Measurements from ENCODE around the gene CTCF. TPM values are rescaled to one million over a fixed set of nuclear protein-coding genes. Genes with fewer than 3 reads are reported as not detected.

The CTCF gene
- total and polyA plus RNA-seq, 2 donors (not counting 3 experiments of a cell fraction or from before 2014, with no cell fraction given), result 20.7 to 40.0 TPM

GRCh38 chr16:67535201-67535600, 27.1 kb upstream of the CTCF start:
- TF ChIP-seq POLR2A (IDR thresholded peaks at IDR 0.05; ENCODE audit: low read depth, low read length) (no peak), JUN (IDR thresholded peaks at IDR 0.05; ENCODE audit: borderline replicate concordance, insufficient read depth, insufficient read length, low read depth) (no peak), MYC (IDR thresholded peaks at IDR 0.05; ENCODE audit: low read depth, low read length) (no peak), POLR2AphosphoS5 (IDR thresholded peaks at IDR 0.05; ENCODE audit: insufficient read depth, low read depth, low read length) (no peak), GATA2 (IDR thresholded peaks at IDR 0.05; ENCODE audit: insufficient read depth, insufficient read length, low read depth, low read length) (no peak), CTCF (IDR thresholded peaks at IDR 0.05; ENCODE audit: extremely low read depth in 1 of 2, insufficient read depth in 1 of 2, low read depth in 1 of 2, low read length in 2 of 2) (no peak), FOS (IDR thresholded peaks at IDR 0.05; ENCODE audit: borderline replicate concordance, insufficient read depth, low read length) (no peak), MAX (IDR thresholded peaks at IDR 0.05; ENCODE audit: insufficient read depth, insufficient read length) (no peak), EZH2 (IDR thresholded peaks at IDR 0.05; ENCODE audit: borderline replicate concordance, low read depth, low read length, severe bottlenecking) (no peak)
- Histone ChIP-seq H3K9ac (replicated peaks; ENCODE audit: extremely low read depth, insufficient read depth, low read length) (no peak overlapping the region), H3K4me2 (ENCODE audit: insufficient read depth, low read length) (no peak overlapping the region), H3K27me3 (ENCODE audit: control insufficient read depth in 2 of 2, insufficient read depth in 2 of 2, low read length in 2 of 2) (no peaks in the 10 kb centered on the region), H3K4me3 (replicated peaks in 1 of 3; ENCODE audit: insufficient read depth in 1 of 3, low read depth in 1 of 3, low read length in 3 of 3) (no peak overlapping the region), H2AFZ (ENCODE audit: low read depth, low read length) (no peak overlapping the region), H3K27ac (ENCODE audit: insufficient read depth, low read depth, low read length) (no peak overlapping the region), H4K20me1 (replicated peaks; ENCODE audit: control insufficient read depth, extremely low read depth, insufficient read depth, low read length) (peaks cover 3% of the 10 kb centered on the region), H3K9me1 (replicated peaks; ENCODE audit: control insufficient read depth, extremely low read depth, insufficient read depth, low read length) (no peaks in the 10 kb centered on the region), H3K79me2 (ENCODE audit: control insufficient read depth, insufficient read depth, low read length) (peaks cover 64% of the 10 kb centered on the region), H3K36me3 (ENCODE audit: control insufficient read depth in 2 of 2, extremely low read depth in 1 of 2, insufficient read depth in 2 of 2, low read length in 2 of 2) (peaks cover 0 to 9% of the 10 kb centered on the region in 2 experiments), H3K4me1 (ENCODE audit: control insufficient read depth, extremely low read depth, insufficient read depth, low read length) (peaks cover 30% of the 10 kb centered on the region), H3K9me3 (replicated peaks; ENCODE audit: control insufficient read depth, insufficient read depth, low read length) (no peaks in the 10 kb centered on the region)
- BruUV-seq (replicated peaks), result no TSS peak
- FAIRE-seq, result no peak
- intact Hi-C loops (cut with micrococcal nuclease), result no loop called here
- POLR2A ChIA-PET, result no interaction called here
- no peak for DNase-seq (ENCODE audit: low read depth, low spot score)
- CTCF ChIA-PET, result interaction anchor here (1.5 to 14.4 kb wide), 3 partner anchors 12 to 54 kb away, joined by 7 to 246 read pairs (median 8); partner anchors contain the start of gene ATP6V0D1
- dilution Hi-C loops (cut with MboI; ENCODE audit: extremely low pct_ligation_motif_present, low sequenced_read_pairs), result no loop called here

All from endothelial cell of umbilical vein (primary cell).